Neural cell (in vitro differentiated cells): Measurements from ENCODE around the gene OSBPL1A. TPM values are rescaled to one million over a fixed set of nuclear protein-coding genes. Genes with fewer than 3 reads are reported as not detected.
A peak's percentile ranks its signal among the peaks of the same experiment; 100 is the strongest.

ENCODE experiments used
- H2AFZ ChIP-seq: fragments of 200-600, 300-800 bp; sonication (generic), shearing (Covaris generic); 2 replicates; pipeline ENCODE4 v1.6.0; 2014; ENCODE audit warnings: low read depth, mild to moderate bottlenecking, antibody characterized with exemption, low read length, moderate library complexity
- H3F3A ChIP-seq: fragments of 200-600 bp; shearing (Covaris generic); 2 replicates; pipeline ENCODE4 v1.6.1; 2016; ENCODE audit warnings: mild to moderate bottlenecking, moderate library complexity, mixed read lengths, antibody characterized with exemption, low read length; ENCODE audit not compliant: insufficient read depth, poor library complexity, severe bottlenecking
- H3K27ac ChIP-seq: fragments of 200-600, 300-800 bp; sonication (generic), shearing (Covaris generic); 2 replicates; pipeline ENCODE4 v1.5.1; 2014; ENCODE audit warnings: mild to moderate bottlenecking, low read length, moderate library complexity
- H3K27me3 ChIP-seq: fragments of 300-800, 200-600 bp; sonication (generic), shearing (Covaris generic); 2 replicates; pipeline ENCODE4 v1.6.0; 2014; ENCODE audit warnings: mild to moderate bottlenecking, low read depth, low read length, moderate library complexity; ENCODE audit not compliant: insufficient read depth
- H3K36me3 ChIP-seq: fragments of 300-800, 200-600 bp; sonication (generic), shearing (Covaris generic); 2 replicates; pipeline ENCODE4 v1.5.1; 2014; ENCODE audit warnings: mild to moderate bottlenecking, antibody characterized with exemption, low read length, moderate library complexity; ENCODE audit not compliant: insufficient read depth
- H3K4me2 ChIP-seq: fragments of 300-800, 200-600 bp; sonication (generic), shearing (Covaris generic); 2 replicates; pipeline ENCODE4 v1.6.0; 2014; ENCODE audit warnings: mild to moderate bottlenecking, low read length
- H3K4me3 ChIP-seq: fragments of 300-800, 200-600 bp; sonication (generic), shearing (Covaris generic); 2 replicates; pipeline ENCODE4 v1.5.1; 2014; ENCODE audit warnings: mild to moderate bottlenecking, low read length, moderate library complexity
- H3K79me2 ChIP-seq: fragments of 200-600 bp; shearing (Covaris generic); replicated peaks from 2 replicates; pipeline ENCODE4 v1.6.0; 2014; ENCODE audit warnings: mild to moderate bottlenecking, low read length, moderate library complexity; ENCODE audit not compliant: insufficient read depth
- H3K9ac ChIP-seq: fragments of 300-800, 200-600 bp; sonication (generic), shearing (Covaris generic); 2 replicates; pipeline ENCODE4 v1.6.1; 2016; ENCODE audit warnings: mild to moderate bottlenecking, low read length, mixed read lengths
- H3K9me2 ChIP-seq: fragments of 200-600 bp; shearing (Covaris generic); 2 replicates; pipeline ENCODE4 v1.6.1; 2016; ENCODE audit warnings: mild to moderate bottlenecking, low read length, mixed read lengths; ENCODE audit not compliant: insufficient read depth
- H3K9me3 ChIP-seq: fragments of 200-600, 300-800 bp; sonication (generic), shearing (Covaris generic); 2 replicates; pipeline ENCODE4 v1.6.1; 2016; ENCODE audit warnings: mild to moderate bottlenecking, mixed run types, low read length, moderate library complexity, mixed read lengths
- H4K20me1 ChIP-seq: fragments of 200-600 bp; shearing (Covaris generic); 2 replicates; pipeline ENCODE4 v1.6.1; 2016; ENCODE audit warnings: mild to moderate bottlenecking, mixed run types; ENCODE audit not compliant: insufficient read depth
- CTCF ChIP-seq: fragments of 450-650 bp; IDR thresholded peaks from 2 replicates; pipeline ENCODE4 v1.5.1; 2014; ENCODE audit warnings: antibody characterized with exemption, mild to moderate bottlenecking, moderate library complexity; ENCODE audit not compliant: poor library complexity, severe bottlenecking
- EP300 ChIP-seq: fragments of 450-650 bp; conservative IDR thresholded peaks from 2 replicates; pipeline ENCODE4 v1.6.1; 2014; ENCODE audit warnings: antibody characterized with exemption, mild to moderate bottlenecking, moderate library complexity; ENCODE audit not compliant: poor library complexity, severe bottlenecking
- EZH2 ChIP-seq: fragments of 200-600, 300-800 bp; shearing (Covaris generic), sonication (generic); IDR thresholded peaks from 2 replicates; pipeline ENCODE4 v1.6.1; 2014; ENCODE audit warnings: antibody characterized with exemption, low read length, borderline replicate concordance, mild to moderate bottlenecking; ENCODE audit not compliant: insufficient read depth, poor library complexity, severe bottlenecking
- MXI1 ChIP-seq: fragments of 450-650 bp; conservative IDR thresholded peaks from 2 replicates; pipeline ENCODE4 v1.6.1; 2014; ENCODE audit warnings: antibody characterized with exemption, mild to moderate bottlenecking; ENCODE audit not compliant: poor library complexity, severe bottlenecking
- POLR2AphosphoS5 ChIP-seq: IDR thresholded peaks from 2 replicates; pipeline ENCODE4 v1.6.1; 2012
- RAD21 ChIP-seq: fragments of 450-650 bp; conservative IDR thresholded peaks from 2 replicates; pipeline ENCODE4 v1.6.1; 2014; ENCODE audit warnings: antibody characterized with exemption, mild to moderate bottlenecking, moderate library complexity
- SMC3 ChIP-seq: fragments of 450-650 bp; conservative IDR thresholded peaks from 2 replicates; pipeline ENCODE4 v1.6.1; 2014; ENCODE audit warnings: antibody characterized with exemption, mild to moderate bottlenecking, moderate library complexity; ENCODE audit not compliant: poor library complexity
- TAF1 ChIP-seq: IDR thresholded peaks from 2 replicates; pipeline ENCODE4 v1.6.1; 2012; ENCODE audit warnings: low read depth
- polyA plus RNA-seq: library from polyadenylated mRNA; depleted of rRNA; stranded (reverse); fragments of >200 nt; gene quantifications from 2 replicates; pipeline ENCODE4 v1.2.3, GENCODE V29; 2014
- TF ChIP-seq, protein P1 (sequence below): IDR thresholded peaks from 2 replicates; pipeline ENCODE4 v1.6.1; 2012; ENCODE audit warnings: borderline replicate concordance

OSBPL1A gene
- polyA plus RNA-seq, 1 donor from 2014 or later: 24.9 TPM

DNA sequence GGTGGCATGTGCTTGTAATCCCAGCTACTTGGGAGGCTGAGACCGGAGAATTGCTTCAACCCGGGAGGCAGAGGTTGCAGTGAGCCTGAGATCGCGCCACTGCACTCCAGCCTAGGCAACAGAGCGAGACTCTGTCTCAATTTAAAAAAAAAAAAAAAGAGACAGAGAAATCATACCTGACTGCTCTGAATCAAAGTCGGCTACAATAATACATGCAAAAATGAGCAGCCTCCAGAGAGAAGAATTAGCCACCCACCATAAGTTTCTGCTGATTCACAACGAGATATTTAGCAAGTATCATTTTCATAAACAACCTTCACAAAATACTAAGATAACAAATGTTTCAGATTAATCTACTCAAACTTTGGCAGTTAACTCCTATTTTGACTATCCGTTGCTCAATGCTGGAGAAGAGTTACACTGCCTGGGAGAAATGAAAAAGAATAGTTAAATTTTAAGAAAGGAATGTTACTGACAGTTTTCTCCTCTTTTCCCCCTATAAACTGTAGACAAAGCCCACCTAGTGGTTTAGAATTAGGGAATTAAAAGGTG, 1.5 kb downstream of the OSBPL1A start:
- Histone ChIP-seq H2AFZ (no peak overlapping the region), H3K9me3 (no peaks in the 10 kb centered on the region), H3F3A (no peaks in the 10 kb centered on the region), H3K4me2 (peak overlapping the region; percentile 78), H3K79me2 (peaks cover 4% of the 10 kb centered on the region), H3K27ac (no peak overlapping the region), H3K4me3 (peak overlapping the region; percentile 98), H3K9ac (peak overlapping the region; percentile 78), H4K20me1 (no peaks in the 10 kb centered on the region), H3K9me2 (no peaks in the 10 kb centered on the region), H3K36me3 (no peaks in the 10 kb centered on the region), H3K27me3 (no peaks in the 10 kb centered on the region)
- TF ChIP-seq CTCF (no peak), TAF1 (no peak), MXI1 (no peak), EZH2 (no peak), EP300 (no peak), POLR2AphosphoS5 (no peak), RAD21 (no peak), SMC3 (no peak)
- TF ChIP-seq, protein P1, sequence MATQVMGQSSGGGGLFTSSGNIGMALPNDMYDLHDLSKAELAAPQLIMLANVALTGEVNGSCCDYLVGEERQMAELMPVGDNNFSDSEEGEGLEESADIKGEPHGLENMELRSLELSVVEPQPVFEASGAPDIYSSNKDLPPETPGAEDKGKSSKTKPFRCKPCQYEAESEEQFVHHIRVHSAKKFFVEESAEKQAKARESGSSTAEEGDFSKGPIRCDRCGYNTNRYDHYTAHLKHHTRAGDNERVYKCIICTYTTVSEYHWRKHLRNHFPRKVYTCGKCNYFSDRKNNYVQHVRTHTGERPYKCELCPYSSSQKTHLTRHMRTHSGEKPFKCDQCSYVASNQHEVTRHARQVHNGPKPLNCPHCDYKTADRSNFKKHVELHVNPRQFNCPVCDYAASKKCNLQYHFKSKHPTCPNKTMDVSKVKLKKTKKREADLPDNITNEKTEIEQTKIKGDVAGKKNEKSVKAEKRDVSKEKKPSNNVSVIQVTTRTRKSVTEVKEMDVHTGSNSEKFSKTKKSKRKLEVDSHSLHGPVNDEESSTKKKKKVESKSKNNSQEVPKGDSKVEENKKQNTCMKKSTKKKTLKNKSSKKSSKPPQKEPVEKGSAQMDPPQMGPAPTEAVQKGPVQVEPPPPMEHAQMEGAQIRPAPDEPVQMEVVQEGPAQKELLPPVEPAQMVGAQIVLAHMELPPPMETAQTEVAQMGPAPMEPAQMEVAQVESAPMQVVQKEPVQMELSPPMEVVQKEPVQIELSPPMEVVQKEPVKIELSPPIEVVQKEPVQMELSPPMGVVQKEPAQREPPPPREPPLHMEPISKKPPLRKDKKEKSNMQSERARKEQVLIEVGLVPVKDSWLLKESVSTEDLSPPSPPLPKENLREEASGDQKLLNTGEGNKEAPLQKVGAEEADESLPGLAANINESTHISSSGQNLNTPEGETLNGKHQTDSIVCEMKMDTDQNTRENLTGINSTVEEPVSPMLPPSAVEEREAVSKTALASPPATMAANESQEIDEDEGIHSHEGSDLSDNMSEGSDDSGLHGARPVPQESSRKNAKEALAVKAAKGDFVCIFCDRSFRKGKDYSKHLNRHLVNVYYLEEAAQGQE: no peak

GRCh38 chr18:24395049-24395795, 2.4 kb downstream of the OSBPL1A start:
- H3K36me3 ChIP-seq: no peaks in the 10 kb centered on the region
- H3K9ac ChIP-seq: no peak overlapping the region
- no peaks in the 10 kb centered on the region for H3K9me3 ChIP-seq
- H4K20me1 ChIP-seq: no peaks in the 10 kb centered on the region
- no peak overlapping the region for H2AFZ ChIP-seq
- H3F3A ChIP-seq: no peaks in the 10 kb centered on the region
- no peak overlapping the region for H3K27ac ChIP-seq
- H3K4me3 ChIP-seq: no peak overlapping the region
- no peaks in the 10 kb centered on the region for H3K27me3 ChIP-seq
- H3K79me2 ChIP-seq: peaks cover 4% of the 10 kb centered on the region
- no peaks in the 10 kb centered on the region for H3K9me2 ChIP-seq
- no peak for TF ChIP-seq POLR2AphosphoS5
- TF ChIP-seq EP300: no peak
- no peak overlapping the region for H3K4me2 ChIP-seq
